GM19025 (cell line): ENCODE measurements around the gene ADGRG7.
A peak's percentile ranks its signal among the peaks of the same experiment; 100 is the strongest.

Experiments
- ATAC-seq: cut with Tn5 transposase; IDR thresholded peaks from one replicate; pipeline ENCODE4 v1.9.1; 2021; ENCODE audit warnings: mild to moderate bottlenecking, low read depth, moderate library complexity; ENCODE audit not compliant: unreplicated experiment

Gene ADGRG7

GRCh38 chr3:100730524-100730923 is 121.1 kb downstream of the ADGRG7 start:
- ATAC-seq: peak; percentile 52

GRCh38 chr3:100732435-100732834 is 123.0 kb downstream of the ADGRG7 start:
- no peak for ATAC-seq

GRCh38 chr3:100737334-100737733 is 127.9 kb downstream of the ADGRG7 start:
- ATAC-seq: no peak

- no peak for ATAC-seq
Measured at GRCh38 chr3:100740207-100740606, 130.8 kb downstream of the ADGRG7 start.

- ATAC-seq: no peak
Measured at GRCh38 chr3:100743535-100743934, 134.1 kb downstream of the ADGRG7 start.

GRCh38 chr3:100744671-100745070 is 135.3 kb downstream of the ADGRG7 start:
- no peak for ATAC-seq
